ENCODE measurements around the gene TRIM54.
"Not testable (repeated sequence)": the region's sequence is repeated elsewhere in the genome, so short reads cannot be mapped to it uniquely, and the experiment has no call there.

The TRIM54 gene

DNA sequence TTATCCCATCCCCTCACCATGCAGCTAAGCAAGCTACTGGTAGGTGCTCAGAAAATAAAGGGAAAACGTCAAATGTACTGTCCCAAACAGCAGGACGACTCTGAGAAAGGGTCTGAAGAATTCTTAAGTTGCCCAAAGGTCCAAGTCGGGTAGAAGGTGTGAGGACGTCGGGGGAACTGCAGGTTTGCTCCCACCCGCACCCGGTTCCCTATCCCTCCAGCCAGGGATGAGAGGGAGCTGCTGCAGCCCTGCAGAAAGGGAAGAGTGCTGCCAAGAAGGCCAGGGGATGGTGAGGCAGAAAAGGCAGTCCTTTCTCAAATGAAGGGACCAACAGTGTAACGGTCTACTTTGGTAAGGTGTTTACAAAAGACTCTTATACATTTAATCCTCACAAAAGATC lies 32.9 kb downstream of the TRIM54 start:
- TF ChIP-seq, protein P1, sequence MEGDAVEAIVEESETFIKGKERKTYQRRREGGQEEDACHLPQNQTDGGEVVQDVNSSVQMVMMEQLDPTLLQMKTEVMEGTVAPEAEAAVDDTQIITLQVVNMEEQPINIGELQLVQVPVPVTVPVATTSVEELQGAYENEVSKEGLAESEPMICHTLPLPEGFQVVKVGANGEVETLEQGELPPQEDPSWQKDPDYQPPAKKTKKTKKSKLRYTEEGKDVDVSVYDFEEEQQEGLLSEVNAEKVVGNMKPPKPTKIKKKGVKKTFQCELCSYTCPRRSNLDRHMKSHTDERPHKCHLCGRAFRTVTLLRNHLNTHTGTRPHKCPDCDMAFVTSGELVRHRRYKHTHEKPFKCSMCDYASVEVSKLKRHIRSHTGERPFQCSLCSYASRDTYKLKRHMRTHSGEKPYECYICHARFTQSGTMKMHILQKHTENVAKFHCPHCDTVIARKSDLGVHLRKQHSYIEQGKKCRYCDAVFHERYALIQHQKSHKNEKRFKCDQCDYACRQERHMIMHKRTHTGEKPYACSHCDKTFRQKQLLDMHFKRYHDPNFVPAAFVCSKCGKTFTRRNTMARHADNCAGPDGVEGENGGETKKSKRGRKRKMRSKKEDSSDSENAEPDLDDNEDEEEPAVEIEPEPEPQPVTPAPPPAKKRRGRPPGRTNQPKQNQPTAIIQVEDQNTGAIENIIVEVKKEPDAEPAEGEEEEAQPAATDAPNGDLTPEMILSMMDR (conservative IDR thresholded peaks at IDR 0.05; ENCODE audit: low read depth): no peak

DNA sequence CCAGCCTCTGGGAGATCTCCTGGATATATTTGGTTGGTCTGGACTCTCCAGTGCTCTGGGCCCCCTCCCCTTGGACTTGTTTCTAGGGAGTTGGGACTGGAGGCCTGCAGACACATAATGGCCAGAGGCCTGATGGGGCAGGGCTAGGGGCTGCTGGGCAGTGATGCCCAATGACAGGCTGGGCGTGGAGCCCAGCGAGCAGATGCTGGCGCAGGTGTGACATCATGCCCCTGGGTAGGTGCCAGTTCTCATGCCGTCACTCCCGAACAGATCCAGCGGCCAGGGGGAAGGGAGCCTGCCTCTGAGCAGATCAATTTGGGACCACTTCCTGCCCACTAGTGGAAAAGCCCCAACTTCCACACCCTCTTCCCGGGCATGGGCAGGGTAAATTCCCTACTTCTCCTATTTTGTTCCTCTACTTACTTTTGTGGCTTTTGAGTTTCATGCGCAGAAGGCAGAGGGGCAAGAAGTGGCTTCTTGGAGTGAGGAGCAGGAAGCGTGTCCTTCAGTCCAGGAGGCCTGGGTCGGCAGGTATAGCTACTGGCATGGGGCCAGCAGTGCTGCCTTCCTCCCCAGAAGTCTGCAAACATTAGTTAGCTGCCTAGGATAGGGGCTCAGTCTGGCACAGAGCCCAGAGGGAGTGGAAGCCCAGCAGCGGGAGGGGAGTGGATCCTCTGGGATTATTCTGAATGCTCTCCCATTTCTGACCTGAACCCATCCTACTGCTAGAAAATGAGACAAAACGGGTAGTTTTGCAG lies 34.6 kb downstream of the TRIM54 start:
- DNase-seq (ENCODE audit: low spot score): no peak
- TF ChIP-seq, protein P1 (conservative IDR thresholded peaks at IDR 0.05; ENCODE audit: low read depth): no peak
- CTCF ChIA-PET: interaction anchor here (0.5 to 1.9 kb wide), 3 partner anchors 14 to 53 kb away, joined by 3 to 5 read pairs (median 5); no protein-coding TSS in a partner anchor
- peak overlapping the region; percentile 35 for H3K27ac ChIP-seq
- POLR2A ChIA-PET (ENCODE audit: low non-redundant PET): no interaction called here

More for the DNA sequence above, 32.9 kb downstream of the TRIM54 start:
- H3K27ac ChIP-seq: no peak overlapping the region
- DNase-seq (ENCODE audit: low spot score): no peak
- ChIA-PET CTCF (no interaction called here), POLR2A (ENCODE audit: low non-redundant PET) (no interaction called here)

DNA sequence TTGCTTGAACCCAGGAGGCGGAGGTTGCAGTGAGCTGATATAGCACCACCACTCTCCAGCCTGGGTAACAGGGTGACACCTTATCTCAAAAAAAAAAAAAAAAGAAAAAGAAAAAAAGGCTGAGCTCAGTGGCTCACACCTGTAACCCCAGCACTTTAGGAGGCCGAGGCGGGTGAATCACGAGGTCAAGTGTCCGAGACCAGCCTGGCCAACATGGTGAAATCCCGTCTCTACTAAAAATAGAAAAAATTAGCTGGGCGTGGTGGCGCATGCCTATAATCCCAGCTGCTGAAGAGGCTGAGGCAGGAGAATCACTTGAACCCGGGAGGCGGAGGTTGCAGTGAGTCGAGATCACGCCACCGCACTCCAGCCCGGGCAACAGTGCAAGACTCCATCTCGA lies 37.6 kb downstream of the TRIM54 start:
- CTCF ChIA-PET: interaction anchor here (1.1 kb wide), 1 partner anchor 50 kb away, joined by 3 read pairs; no protein-coding TSS in a partner anchor
- not testable (repeated sequence) for DNase-seq (ENCODE audit: low spot score)
- POLR2A ChIA-PET (ENCODE audit: low non-redundant PET): interaction anchor here (0.6 kb wide), 1 partner anchor 25 kb away, joined by 5 read pairs; no protein-coding TSS in a partner anchor
- H3K27ac ChIP-seq: peak overlapping the region; percentile 85

DNA sequence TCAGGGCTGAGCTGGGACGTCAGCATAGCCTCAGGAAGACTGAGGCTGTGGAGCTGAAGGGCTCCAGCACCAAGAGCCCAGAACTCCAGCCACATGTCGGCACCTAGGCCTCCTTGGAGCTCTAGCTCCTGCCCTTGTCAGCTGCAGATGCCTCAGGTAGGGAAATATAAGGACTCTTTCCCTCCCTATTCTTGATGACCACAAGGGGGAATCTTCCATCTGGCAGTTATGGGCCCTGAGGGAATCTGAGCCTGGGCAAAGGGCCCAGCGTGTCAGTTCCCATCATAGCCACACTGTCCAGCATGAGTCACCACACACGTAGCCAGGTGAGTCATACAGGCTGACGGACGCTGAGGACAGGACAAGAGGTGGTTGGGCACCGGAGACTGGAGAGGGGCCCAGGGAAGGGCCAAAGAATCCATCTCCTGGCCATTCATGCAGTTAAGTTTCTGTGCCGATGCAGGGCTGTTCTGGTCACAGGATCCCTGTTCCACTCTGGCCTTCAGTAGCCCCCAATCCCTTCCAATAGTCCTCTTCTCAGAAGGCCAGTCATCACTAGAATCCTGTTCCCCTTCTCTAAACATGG lies 38.8 kb downstream of the TRIM54 start:
- H3K27ac ChIP-seq: peak overlapping the region; percentile 85
- TF ChIP-seq, protein P1 (conservative IDR thresholded peaks at IDR 0.05; ENCODE audit: low read depth): peak; percentile 70

DNA sequence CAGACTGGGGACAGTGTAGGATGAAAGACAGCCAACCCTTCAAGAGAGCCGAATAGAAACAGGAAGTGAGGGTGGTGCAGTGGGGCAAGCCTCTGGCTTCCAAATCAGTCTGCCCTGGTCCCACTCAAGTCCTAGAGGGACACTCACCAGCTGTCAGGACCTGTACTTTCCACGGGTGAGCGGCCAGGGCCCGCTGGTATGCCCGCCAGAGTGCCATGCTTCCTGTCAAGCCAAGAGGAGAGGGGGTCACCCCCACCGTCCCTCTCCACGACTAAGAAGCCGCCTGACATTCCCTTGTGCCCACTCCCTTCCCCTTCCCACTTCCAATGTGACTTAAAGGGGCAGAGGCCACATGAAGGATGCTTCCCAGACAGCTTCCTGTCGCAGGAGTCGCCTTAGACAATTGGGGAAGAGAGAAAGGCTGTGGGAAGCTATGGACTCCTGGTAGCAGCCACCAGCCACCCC lies 40.1 kb downstream of the TRIM54 start:
- peak overlapping the region; percentile 85 for H3K27ac ChIP-seq
- ChIA-PET CTCF (interaction anchor here (0.6 to 1.8 kb wide), 4 partner anchors 10 to 57 kb away, joined by 3 to 5 read pairs (median 4); no protein-coding TSS in a partner anchor), POLR2A (ENCODE audit: low non-redundant PET) (interaction anchor here (0.5 to 0.9 kb wide), 2 partner anchors 232 to 235 kb away, joined by 3 read pairs; no protein-coding TSS in a partner anchor)
- DNase-seq (ENCODE audit: low spot score): no peak
- TF ChIP-seq, protein P1 (conservative IDR thresholded peaks at IDR 0.05; ENCODE audit: low read depth): no peak

More for the DNA sequence above, 38.8 kb downstream of the TRIM54 start:
- ChIA-PET CTCF (interaction anchor here (0.9 to 1.8 kb wide), 4 partner anchors 9 to 56 kb away, joined by 3 to 5 read pairs (median 4); partner anchors contain the start of gene SNX17), POLR2A (ENCODE audit: low non-redundant PET) (no interaction called here)
- peak; percentile 96 for DNase-seq (ENCODE audit: low spot score)

DNA sequence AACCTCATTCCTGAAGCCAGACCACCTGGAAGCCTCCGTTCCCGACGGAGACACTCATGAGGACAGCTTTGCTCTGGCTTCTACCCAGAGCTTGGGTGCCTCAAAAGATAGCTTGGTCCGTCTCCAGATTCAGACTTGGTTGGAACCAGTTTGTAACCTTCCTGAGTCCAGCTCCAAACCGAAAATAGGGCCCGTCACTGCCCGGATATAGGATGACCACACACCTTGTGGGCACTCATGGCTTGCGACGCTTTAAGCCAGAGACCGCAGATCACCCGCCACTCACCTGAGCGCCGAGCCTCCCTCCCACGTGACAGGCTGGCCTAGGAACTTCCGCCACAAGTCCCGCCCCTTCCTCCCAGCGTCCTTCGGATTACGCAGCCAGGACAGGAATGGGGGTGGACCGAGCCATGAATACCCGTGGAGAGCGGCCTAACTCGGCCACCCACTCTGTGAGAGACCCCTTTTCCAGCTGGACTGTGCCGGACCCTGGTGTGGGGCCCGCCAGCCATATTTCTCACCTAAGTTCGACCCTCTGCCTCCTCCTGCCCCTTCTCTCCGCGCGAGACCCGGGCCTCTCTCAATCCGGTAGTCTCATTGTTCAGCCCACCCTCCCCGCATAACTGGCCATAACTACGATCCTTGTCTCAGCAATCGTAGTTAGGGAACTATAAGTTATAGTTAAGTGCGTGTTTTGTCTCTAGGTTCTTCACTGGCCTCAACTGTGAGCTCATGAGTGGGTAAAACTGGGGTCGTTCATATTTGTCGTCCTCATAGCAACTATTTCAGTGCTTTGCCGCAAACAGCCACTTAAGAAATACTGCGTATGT lies 40.8 kb downstream of the TRIM54 start, which contains the start of gene MPV17:
Gene MPV17, minus strand, starts transcription at position 332 of the 830 bp plus-strand sequence. CDS start 580 bp downstream, outside the sequence.
- DNase-seq (ENCODE audit: low spot score): peak; percentile 97
- POLR2A ChIA-PET (ENCODE audit: low non-redundant PET): interaction anchor here (0.5 to 0.9 kb wide), 2 partner anchors 233 to 236 kb away, joined by 3 read pairs; no protein-coding TSS in a partner anchor
- CTCF ChIA-PET: interaction anchor here (0.6 to 1.0 kb wide), 3 partner anchors 11 to 33 kb away, joined by 3 to 4 read pairs (median 3); no protein-coding TSS in a partner anchor
- peak within 1 kb of the TSS; percentile 85 for H3K27ac ChIP-seq
- TF ChIP-seq, protein P1 (conservative IDR thresholded peaks at IDR 0.05; ENCODE audit: low read depth): no peak

All from RWPE1 (cell line).